ENCODE measurements around the gene TAS2R60.

DNA sequence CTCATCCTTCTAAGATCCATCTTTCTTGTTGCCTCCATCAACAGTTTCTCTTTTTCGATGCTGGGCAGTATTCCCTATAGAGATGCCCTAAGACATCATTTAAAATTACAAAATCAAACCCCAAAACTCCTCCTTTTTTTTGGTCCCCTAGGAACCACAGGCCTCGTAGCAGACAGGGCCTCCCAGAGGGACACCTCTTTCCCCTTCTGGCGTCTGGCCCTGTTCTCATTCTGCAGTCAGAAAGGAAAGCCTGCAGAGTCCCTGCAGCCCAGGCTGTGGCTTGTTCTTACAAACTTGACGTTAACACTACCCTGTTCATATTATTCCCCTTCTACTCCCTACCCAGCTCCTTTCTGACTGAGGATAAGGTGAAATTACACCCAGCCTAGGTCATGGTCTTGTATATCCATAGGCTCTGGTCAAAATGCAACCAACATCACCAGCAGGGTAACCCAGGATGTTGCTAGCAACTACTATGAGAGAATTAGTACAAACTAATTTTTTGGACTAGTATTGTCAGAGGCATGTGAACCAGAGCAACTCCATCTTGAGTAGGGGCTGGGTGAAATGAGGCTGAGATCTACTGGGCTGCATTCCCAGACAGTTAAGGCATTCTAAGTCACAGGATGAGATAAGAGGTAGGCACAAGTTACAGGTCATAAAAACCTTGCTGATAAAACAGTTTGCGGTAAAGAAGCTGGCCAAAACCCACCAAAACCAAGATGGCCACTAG is 31.1 kb upstream of the TAS2R60 start:
- TF ChIP-seq POLR2A (IDR thresholded peaks at IDR 0.05; ENCODE audit: low read depth, low read length) (no peak), POLR2AphosphoS5 (IDR thresholded peaks at IDR 0.05; ENCODE audit: low read depth, low read length) (no peak)

Measured in GM12891 (cell line).